Mammary epithelial cell (primary cell): ENCODE measurements around the gene FOXE1.

Source experiments
- CTCF ChIP-seq, 2 donors: IDR thresholded peaks in 1 of 2; conservative IDR thresholded peaks in 1 of 2; 2 replicates each; pipeline ENCODE4 v1.5.1; 2011 to 2012; ENCODE audit warnings: inconsistent platforms in 2 of 2, low read length in 2 of 2, mild to moderate bottlenecking in 2 of 2, control low read depth in 1 of 2, low read depth in 1 of 2; ENCODE audit not compliant: insufficient read depth in 1 of 2; ENCODE audit errors: extremely low read depth in 1 of 2
- EZH2 ChIP-seq: IDR thresholded peaks from 2 replicates; pipeline ENCODE4 v1.6.1; 2012; ENCODE audit warnings: low read length, inconsistent platforms, borderline replicate concordance

GRCh38 chr9:97905228-97905627, 52.2 kb downstream of the FOXE1 start:
- TF ChIP-seq CTCF (conservative IDR thresholded peaks at IDR 0.05 in 1 of 2, IDR thresholded peaks at IDR 0.05 in 1 of 2; ENCODE audit: extremely low read depth in 1 of 2, insufficient read depth in 1 of 2, low read depth in 1 of 2, low read length in 2 of 2) (no peak), EZH2 (no peak)
